HL-60 (cell line): ENCODE measurements around the gene EPB41L2.

Experiments used
- DNase-seq, 2 experiments: peaks; one replicate each; pipeline ENCODE4 v3.0.0-alpha.2; 2010 to 2020; ENCODE audit warnings: low read depth in 1 of 2, low spot score in 1 of 2
- H3K27ac ChIP-seq: fragments of 250-450 bp; sonication (Bioruptor Pico); replicated peaks from 2 replicates; pipeline ENCODE4 v1.5.1; 2020; ENCODE audit warnings: mild to moderate bottlenecking, moderate library complexity
- H3K27me3 ChIP-seq: fragments of 250-450 bp; sonication (Bioruptor Pico); 2 replicates; pipeline ENCODE4 v1.5.1; 2021; ENCODE audit warnings: mild to moderate bottlenecking, moderate library complexity; ENCODE audit not compliant: insufficient read depth, poor library complexity, severe bottlenecking
- H3K4me3 ChIP-seq: replicated peaks from 2 replicates; pipeline ENCODE4 v1.5.1; 2011; ENCODE audit warnings: mild to moderate bottlenecking, control low read depth, low read length; ENCODE audit not compliant: insufficient read depth
- GABPA ChIP-seq: IDR thresholded peaks from 2 replicates; pipeline ENCODE4 v1.6.1; 2012; ENCODE audit warnings: low read depth
- POLR2AphosphoS5 ChIP-seq: IDR thresholded peaks from 2 replicates; pipeline ENCODE4 v1.6.1; 2012; ENCODE audit warnings: low read depth
- SPI1 ChIP-seq: IDR thresholded peaks from 2 replicates; pipeline ENCODE4 v1.6.1; 2012; ENCODE audit warnings: low read depth, mild to moderate bottlenecking, borderline replicate concordance
- TF ChIP-seq, protein P1 (sequence below): IDR thresholded peaks from 2 replicates; pipeline ENCODE4 v1.6.1; 2012; ENCODE audit warnings: low read depth; ENCODE audit not compliant: insufficient replicate concordance
- TF ChIP-seq, protein P2 (sequence below): IDR thresholded peaks from one replicate; pipeline ENCODE4 v1.5.1; 2011; ENCODE audit warnings: low read length, control low read depth, inconsistent platforms; ENCODE audit not compliant: insufficient read depth

EPB41L2 gene

DNA sequence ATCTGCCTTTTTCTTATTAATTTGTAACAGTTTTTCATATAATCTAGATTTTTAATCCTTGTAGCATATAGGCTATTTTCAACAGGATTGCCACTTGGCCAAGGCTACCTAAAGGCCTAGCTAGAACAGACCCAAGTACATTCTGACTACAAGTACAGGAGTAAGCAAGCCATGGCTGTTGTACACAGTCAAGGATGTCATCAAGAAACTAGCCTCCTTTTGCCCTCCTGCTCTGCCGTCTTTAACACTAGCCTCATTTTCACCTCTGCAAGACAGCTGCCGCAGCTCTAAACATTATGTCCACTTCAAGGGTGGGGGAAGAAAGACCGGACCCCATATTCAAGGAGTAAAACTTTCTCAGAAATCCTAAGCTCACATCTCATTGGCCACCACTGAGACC lies 45.1 kb downstream of the EPB41L2 start:
- no peak for TF ChIP-seq POLR2AphosphoS5
- Histone ChIP-seq H3K27ac (no peak overlapping the region), H3K4me3 (no peak overlapping the region), H3K27me3 (no peaks in the 10 kb centered on the region)
- DNase-seq: no peak

DNA sequence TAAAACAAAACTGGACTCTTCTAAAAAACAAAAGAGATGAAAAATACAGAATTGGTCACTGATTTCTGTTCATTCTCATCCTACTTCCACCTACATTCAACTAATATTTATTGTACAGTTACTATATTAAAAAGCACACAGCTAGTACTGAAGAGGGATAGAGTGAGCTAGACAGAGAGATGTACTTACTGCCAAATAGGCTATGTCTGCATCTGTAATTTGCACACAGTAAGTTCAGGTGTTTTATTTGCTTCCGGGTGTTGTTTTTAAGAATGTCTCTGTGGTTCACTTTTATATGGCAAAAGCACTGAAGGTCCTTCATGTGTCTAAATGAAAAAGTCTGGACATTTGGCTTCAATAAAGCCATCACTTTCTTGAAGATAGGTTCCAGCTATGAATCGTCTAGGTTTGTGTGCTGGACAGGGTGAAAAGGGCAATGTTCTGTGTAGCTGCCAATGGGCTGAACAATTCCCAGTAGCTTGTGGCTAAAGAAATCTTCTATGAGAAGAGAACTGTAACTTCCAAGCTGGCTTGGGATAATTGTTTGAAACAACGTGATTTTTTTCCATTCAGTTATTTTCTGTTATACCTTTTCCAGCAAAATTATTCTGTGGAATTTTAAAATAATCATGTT lies 47.3 kb downstream of the EPB41L2 start:
- no peak for DNase-seq
- Histone ChIP-seq H3K4me3 (no peak overlapping the region), H3K27ac (no peak overlapping the region), H3K27me3 (no peaks in the 10 kb centered on the region)
- no peak for TF ChIP-seq SPI1
- TF ChIP-seq GABPA: no peak
- TF ChIP-seq POLR2AphosphoS5: no peak
- TF ChIP-seq, protein P1, sequence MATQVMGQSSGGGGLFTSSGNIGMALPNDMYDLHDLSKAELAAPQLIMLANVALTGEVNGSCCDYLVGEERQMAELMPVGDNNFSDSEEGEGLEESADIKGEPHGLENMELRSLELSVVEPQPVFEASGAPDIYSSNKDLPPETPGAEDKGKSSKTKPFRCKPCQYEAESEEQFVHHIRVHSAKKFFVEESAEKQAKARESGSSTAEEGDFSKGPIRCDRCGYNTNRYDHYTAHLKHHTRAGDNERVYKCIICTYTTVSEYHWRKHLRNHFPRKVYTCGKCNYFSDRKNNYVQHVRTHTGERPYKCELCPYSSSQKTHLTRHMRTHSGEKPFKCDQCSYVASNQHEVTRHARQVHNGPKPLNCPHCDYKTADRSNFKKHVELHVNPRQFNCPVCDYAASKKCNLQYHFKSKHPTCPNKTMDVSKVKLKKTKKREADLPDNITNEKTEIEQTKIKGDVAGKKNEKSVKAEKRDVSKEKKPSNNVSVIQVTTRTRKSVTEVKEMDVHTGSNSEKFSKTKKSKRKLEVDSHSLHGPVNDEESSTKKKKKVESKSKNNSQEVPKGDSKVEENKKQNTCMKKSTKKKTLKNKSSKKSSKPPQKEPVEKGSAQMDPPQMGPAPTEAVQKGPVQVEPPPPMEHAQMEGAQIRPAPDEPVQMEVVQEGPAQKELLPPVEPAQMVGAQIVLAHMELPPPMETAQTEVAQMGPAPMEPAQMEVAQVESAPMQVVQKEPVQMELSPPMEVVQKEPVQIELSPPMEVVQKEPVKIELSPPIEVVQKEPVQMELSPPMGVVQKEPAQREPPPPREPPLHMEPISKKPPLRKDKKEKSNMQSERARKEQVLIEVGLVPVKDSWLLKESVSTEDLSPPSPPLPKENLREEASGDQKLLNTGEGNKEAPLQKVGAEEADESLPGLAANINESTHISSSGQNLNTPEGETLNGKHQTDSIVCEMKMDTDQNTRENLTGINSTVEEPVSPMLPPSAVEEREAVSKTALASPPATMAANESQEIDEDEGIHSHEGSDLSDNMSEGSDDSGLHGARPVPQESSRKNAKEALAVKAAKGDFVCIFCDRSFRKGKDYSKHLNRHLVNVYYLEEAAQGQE: no peak
- TF ChIP-seq, protein P2, sequence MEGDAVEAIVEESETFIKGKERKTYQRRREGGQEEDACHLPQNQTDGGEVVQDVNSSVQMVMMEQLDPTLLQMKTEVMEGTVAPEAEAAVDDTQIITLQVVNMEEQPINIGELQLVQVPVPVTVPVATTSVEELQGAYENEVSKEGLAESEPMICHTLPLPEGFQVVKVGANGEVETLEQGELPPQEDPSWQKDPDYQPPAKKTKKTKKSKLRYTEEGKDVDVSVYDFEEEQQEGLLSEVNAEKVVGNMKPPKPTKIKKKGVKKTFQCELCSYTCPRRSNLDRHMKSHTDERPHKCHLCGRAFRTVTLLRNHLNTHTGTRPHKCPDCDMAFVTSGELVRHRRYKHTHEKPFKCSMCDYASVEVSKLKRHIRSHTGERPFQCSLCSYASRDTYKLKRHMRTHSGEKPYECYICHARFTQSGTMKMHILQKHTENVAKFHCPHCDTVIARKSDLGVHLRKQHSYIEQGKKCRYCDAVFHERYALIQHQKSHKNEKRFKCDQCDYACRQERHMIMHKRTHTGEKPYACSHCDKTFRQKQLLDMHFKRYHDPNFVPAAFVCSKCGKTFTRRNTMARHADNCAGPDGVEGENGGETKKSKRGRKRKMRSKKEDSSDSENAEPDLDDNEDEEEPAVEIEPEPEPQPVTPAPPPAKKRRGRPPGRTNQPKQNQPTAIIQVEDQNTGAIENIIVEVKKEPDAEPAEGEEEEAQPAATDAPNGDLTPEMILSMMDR: no peak

DNA sequence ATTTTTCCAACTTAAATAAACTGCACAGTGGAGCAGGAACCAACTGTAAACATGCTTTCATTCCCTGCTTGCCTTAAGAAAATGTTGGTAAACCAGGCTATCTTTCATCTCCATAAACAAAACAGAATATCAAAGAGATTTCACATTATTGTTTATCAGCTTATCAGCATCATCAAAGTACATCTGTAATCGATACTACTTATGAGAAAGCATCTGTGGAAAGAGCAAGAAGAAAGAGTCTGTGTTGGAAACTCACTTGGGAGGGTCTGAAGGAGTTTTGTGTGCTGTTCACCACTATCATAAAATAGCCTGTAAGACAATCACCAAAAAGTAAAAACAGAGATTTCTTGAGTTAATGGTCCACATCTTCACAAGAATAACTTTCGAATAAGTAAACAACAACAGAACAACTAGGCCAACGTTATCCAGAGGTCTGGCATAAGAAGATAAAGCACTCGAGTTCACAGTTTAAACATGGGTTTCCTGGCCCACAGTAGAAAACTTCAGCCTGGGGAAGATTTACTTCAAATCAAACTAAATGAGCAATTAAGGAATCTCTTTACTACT lies 47.9 kb downstream of the EPB41L2 start:
- TF ChIP-seq POLR2AphosphoS5 (no peak), GABPA (no peak)
- TF ChIP-seq, protein P2: no peak
- TF ChIP-seq, protein P1: no peak
- Histone ChIP-seq H3K27me3 (no peaks in the 10 kb centered on the region), H3K4me3 (no peak overlapping the region), H3K27ac (no peak overlapping the region)
- no peak for DNase-seq

DNA sequence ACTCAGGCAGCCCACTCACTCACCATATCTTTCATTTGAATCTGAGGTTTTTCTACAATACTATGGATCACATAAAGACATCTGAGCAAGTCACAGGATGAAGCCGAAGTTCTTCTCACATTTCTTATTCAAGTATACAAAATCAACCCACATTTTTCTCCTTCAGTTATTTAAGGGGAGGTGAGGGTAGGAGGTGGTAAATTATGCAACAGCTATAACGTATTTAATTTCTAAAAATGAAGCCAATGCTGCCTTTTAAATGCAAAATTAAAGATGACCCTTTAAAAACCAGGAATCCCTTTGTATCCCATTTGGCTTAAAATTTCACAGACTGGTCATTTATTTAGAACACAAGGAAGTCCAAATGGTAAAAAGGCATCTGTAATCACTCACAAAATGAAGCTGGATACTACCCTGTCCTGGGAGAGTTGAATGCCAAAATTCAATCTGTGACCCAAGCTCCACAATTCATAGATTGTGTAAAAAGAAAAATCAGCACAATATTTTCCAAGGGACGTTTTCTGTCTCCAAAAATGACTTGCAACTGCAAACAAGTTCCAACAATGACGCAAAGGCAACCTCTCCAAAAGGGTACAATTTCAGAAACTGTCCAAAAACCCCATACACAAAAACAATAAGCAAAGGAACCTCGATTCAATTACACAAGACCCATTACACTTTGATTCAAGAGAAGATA lies 48.8 kb downstream of the EPB41L2 start:
- no peak for DNase-seq
- TF ChIP-seq POLR2AphosphoS5 (no peak), GABPA (no peak), SPI1 (no peak)
- TF ChIP-seq, protein P2: no peak
- TF ChIP-seq, protein P1: no peak
- Histone ChIP-seq H3K4me3 (no peak overlapping the region), H3K27ac (no peak overlapping the region), H3K27me3 (no peaks in the 10 kb centered on the region)
